Liver (tissue), 3 donors: Measurements from ENCODE around the gene RYR2.

Experiments
- CTCF ChIP-seq: fragments of 150-350 bp; IDR thresholded peaks from 2 replicates; pipeline ENCODE4 v1.5.1; 2017; ENCODE audit warnings: improper control_type of control experiment, low read depth, low read length; ENCODE audit not compliant: missing input control
- EGR1 ChIP-seq, 2 donors: IDR thresholded peaks; 2 replicates each; pipeline ENCODE4 v1.6.1; 2016 to 2018; ENCODE audit warnings: antibody characterized with exemption in 2 of 2, low read depth in 2 of 2
- FOXA1 ChIP-seq: IDR thresholded peaks from 2 replicates; pipeline ENCODE4 v1.6.1; 2016; ENCODE audit warnings: antibody characterized with exemption
- RXRA ChIP-seq, 2 donors: IDR thresholded peaks; 2 replicates each; pipeline ENCODE4 v1.6.1; 2017 to 2018; ENCODE audit warnings: antibody characterized with exemption in 2 of 2, mild to moderate bottlenecking in 1 of 2
- TAF1 ChIP-seq: conservative IDR thresholded peaks from 2 replicates; pipeline ENCODE4 v1.6.1; 2016; ENCODE audit warnings: antibody characterized with exemption, mild to moderate bottlenecking
- YY1 ChIP-seq: IDR thresholded peaks from 2 replicates; pipeline ENCODE4 v1.6.1; 2016; ENCODE audit warnings: antibody characterized with exemption, mild to moderate bottlenecking
- donor health status: healthy.
- donor health status: healthy.

DNA sequence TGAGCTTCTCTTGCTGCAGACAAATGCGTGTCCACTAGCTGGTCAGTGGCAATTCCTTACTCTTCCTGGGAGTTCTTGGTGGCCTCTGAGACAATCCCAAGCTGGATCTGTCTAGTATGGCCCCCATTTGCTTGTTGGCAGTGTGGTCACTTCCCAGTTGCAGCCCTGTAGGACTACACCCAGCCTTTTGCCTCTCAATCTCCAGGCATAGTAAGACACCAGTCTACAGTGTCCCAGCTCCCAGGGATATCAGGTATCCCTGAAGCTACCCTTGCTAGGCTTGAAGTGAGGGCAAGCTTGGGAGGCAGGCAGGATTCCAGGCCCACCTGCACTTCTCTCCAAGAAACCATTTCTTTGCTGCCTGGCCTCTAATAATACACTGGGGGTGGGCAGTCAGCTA, 316.6 kb downstream of the RYR2 start:
- TF ChIP-seq TAF1 (no peak), FOXA1 (no peak), YY1 (no peak), CTCF (no peak), EGR1 (IDR thresholded peaks at IDR 0.05; ENCODE audit: low read depth in 2 of 2) (no peak), RXRA (IDR thresholded peaks at IDR 0.05) (no peak)
